HepG2 (cell line): ENCODE results near the gene CTNNAL1. TPM values are rescaled to one million over a fixed set of nuclear protein-coding genes. Genes with fewer than 3 reads are reported as not detected.

ENCODE experiments used
- ATAC-seq: fragments of 200-7000 bp; cut with Tn5 transposase; 3 replicates; pipeline ENCODE4 v1.9.1; 2020; ENCODE audit warnings: mild to moderate bottlenecking, moderate library complexity
- BruUV-seq: library from RNA; stranded (reverse); fragments of 400-500 nt; replicated peaks from 2 replicates; lab custom pipeline; 2021; lab: Mats Ljungman, UMichigan
- CTCF ChIA-PET: fragments of 300-600 bp; formaldehyde crosslinking; extraction: SDS; loops from one replicate; lab custom pipeline; 2021; ENCODE audit warnings: low total read pairs, inconsistent platforms, low intra/inter-chr PET ratio; lab: Yijun Ruan, JAX
- POLR2A ChIA-PET: fragments of 350-600 bp; sonication (Branson Sonifier 250); formaldehyde crosslinking; loops from one replicate; lab custom pipeline; 2020; ENCODE audit warnings: antibody characterized with exemption, inconsistent platforms; lab: Yijun Ruan, JAX
- DNase-seq: peaks from one replicate; pipeline ENCODE4 v3.0.0-alpha.2; 2015; ENCODE audit warnings: low spot score
- FAIRE-seq: peaks from 3 replicates; lab custom pipeline; 2011; peaks lifted over from hg19 to GRCh38; lab: Jason Lieb, UNC
- H2AFZ ChIP-seq: one replicate; pipeline ENCODE4 v1.6.1; 2011; ENCODE audit warnings: low read length, inconsistent platforms
- H3K27ac ChIP-seq: fragments of 300-600 bp; 3 replicates; pipeline ENCODE4 v1.8.0; 2011; ENCODE audit warnings: mixed run types, mild to moderate bottlenecking, mixed read lengths, low read length, inconsistent platforms; ENCODE audit not compliant: insufficient read depth; ENCODE audit errors: extremely low read length
- H3K27me3 ChIP-seq, 2 experiments: fragments of 200-600 bp in 1 of 2; 2 replicates in 1 of 2; 3 replicates in 1 of 2; pipeline versions ENCODE4 v1.6.0 to v1.8.0; 2011; ENCODE audit warnings: low read length in 2 of 2, mild to moderate bottlenecking in 2 of 2, moderate library complexity in 2 of 2, inconsistent platforms in 1 of 2; ENCODE audit not compliant: insufficient read depth in 2 of 2, control insufficient read depth in 1 of 2
- H3K36me3 ChIP-seq, 2 experiments: fragments of 200-600 bp in 1 of 2; replicated peaks in 1 of 2; 2 replicates in 1 of 2; 3 replicates in 1 of 2; pipeline versions ENCODE4 v1.5.1 to v1.8.0; 2011; ENCODE audit warnings: low read length in 2 of 2, inconsistent platforms in 1 of 2; ENCODE audit not compliant: insufficient read depth in 2 of 2, control insufficient read depth in 1 of 2
- H3K4me1 ChIP-seq: 2 replicates; pipeline ENCODE4 v1.5.1; 2012; ENCODE audit warnings: low read length, inconsistent platforms; ENCODE audit not compliant: insufficient read depth
- H3K4me2 ChIP-seq: 2 replicates; pipeline ENCODE4 v1.6.0; 2011; ENCODE audit warnings: low read depth, low read length, inconsistent platforms
- H3K4me3 ChIP-seq, 3 experiments: fragments of 200-600 bp in 1 of 3; sonication (generic), shearing (Covaris generic) in 1 of 3; replicated peaks in 1 of 3; 2 replicates each; pipeline ENCODE4 v1.5.1; 2011 to 2016; ENCODE audit warnings: low read length in 3 of 3, inconsistent platforms in 2 of 3, low read depth in 2 of 3, mild to moderate bottlenecking in 2 of 3, control low read depth in 1 of 3, mixed read lengths in 1 of 3; ENCODE audit not compliant: insufficient read depth in 1 of 3
- H3K79me2 ChIP-seq: one replicate; pipeline ENCODE4 v1.6.1; 2011; ENCODE audit warnings: low read length, inconsistent platforms; ENCODE audit not compliant: insufficient read depth
- H3K9ac ChIP-seq: 2 replicates; pipeline ENCODE4 v1.6.0; 2011; ENCODE audit warnings: mild to moderate bottlenecking, low read depth, low read length, inconsistent platforms; ENCODE audit not compliant: insufficient read depth
- H3K9me3 ChIP-seq: 2 replicates; pipeline ENCODE4 v1.5.1; 2012; ENCODE audit warnings: mild to moderate bottlenecking, low read length
- H4K20me1 ChIP-seq: 2 replicates; pipeline ENCODE4 v1.6.0; 2011; ENCODE audit warnings: inconsistent platforms, mild to moderate bottlenecking, low read length, moderate library complexity; ENCODE audit not compliant: insufficient read depth
- FOSL2 ChIP-seq: sonication (generic); formaldehyde crosslinking; IDR thresholded peaks from 2 replicates; pipeline ENCODE4 v1.4.0; 2020; ENCODE audit warnings: missing genetic modification reagents
- GFI1 ChIP-seq: sonication (generic); formaldehyde crosslinking; IDR thresholded peaks from 2 replicates; pipeline ENCODE4 v1.5.0; 2020; ENCODE audit warnings: missing genetic modification reagents, mild to moderate bottlenecking, borderline replicate concordance
- MEIS2 ChIP-seq: sonication (generic); formaldehyde crosslinking; IDR thresholded peaks from 2 replicates; pipeline ENCODE4 v1.9.0; 2021; ENCODE audit warnings: mild to moderate bottlenecking, missing genetic modification reagents
- PAF1 ChIP-seq: IDR thresholded peaks from 2 replicates; pipeline ENCODE4 v1.6.1; 2016; ENCODE audit warnings: missing genetic modification reagents, missing compliant biosample characterization
- RCOR2 ChIP-seq: IDR thresholded peaks from 2 replicates; pipeline ENCODE4 v1.6.1; 2016; ENCODE audit warnings: missing biosample characterization, missing genetic modification reagents
- ZMYM3 ChIP-seq: sonication (generic); formaldehyde crosslinking; IDR thresholded peaks from 2 replicates; pipeline ENCODE4 v1.5.1; 2020; ENCODE audit warnings: mild to moderate bottlenecking, missing genetic modification reagents
- ZNF143 ChIP-seq: sonication (generic); formaldehyde crosslinking; IDR thresholded peaks from 2 replicates; pipeline ENCODE4 v1.4.0; 2020; ENCODE audit warnings: missing genetic modification reagents
- ZNF326 ChIP-seq: sonication (generic); formaldehyde crosslinking; IDR thresholded peaks from 2 replicates; pipeline ENCODE4 v1.4.0; 2020; ENCODE audit warnings: missing genetic modification reagents, borderline replicate concordance
- WGBS: methylation state at CpG from one replicate; pipeline ENCODE4 v1.1.6; 2017; ENCODE audit warnings: low lambda C conversion rate; 5-methylcytosine and 5-hydroxymethylcytosine counted together
- in situ Hi-C: cut with HindIII; loops from 2 replicates; pipeline ENCODE4 v1.10.0; 2017; ENCODE audit warnings: low pct_unique_long_range_greater_than_20kb; ENCODE audit not compliant: extremely low pct_ligation_motif_present
- intact Hi-C: fragments of 100-400 bp; cut with micrococcal nuclease; formaldehyde crosslinking; loops from one replicate; pipeline ENCODE4 v1.10.0; 2022; ENCODE audit not compliant: unreplicated experiment
- polyA plus RNA-seq, 8 experiments: library from polyadenylated mRNA; depleted of rRNA in 3 of 8; stranded (reverse) in 7 of 8; unstranded in 1 of 8; fragments of >200 nt; fragmentation: Illumina TruSeq in 4 of 8; extraction: Trizol in 4 of 8; gene quantifications; 2 replicates each; pipeline versions ENCODE4 v1.2.1 to v1.2.3, GENCODE V29; 2011 to 2016; ENCODE audit warnings: low read depth in 4 of 8, missing spikeins in 1 of 8, mixed read lengths in 1 of 8; ENCODE audit not compliant: insufficient read depth in 1 of 8
- total RNA-seq, 5 experiments: library from RNA; depleted of rRNA; stranded (reverse); fragments of >200 nt; fragmentation: Illumina TruSeq; extraction: Trizol; gene quantifications; 2 replicates each; pipeline ENCODE4 v1.2.3, GENCODE V29; 2016; ENCODE audit warnings: low read depth in 1 of 5
- TF ChIP-seq, protein P1 (sequence below): sonication (generic); formaldehyde crosslinking; IDR thresholded peaks from 2 replicates; pipeline ENCODE4 v1.8.0; 2023; ENCODE audit warnings: mild to moderate bottlenecking, missing genetic modification reagents
- TF ChIP-seq, protein P2 (sequence below): sonication (generic); formaldehyde crosslinking; IDR thresholded peaks from 2 replicates; pipeline ENCODE4 v1.5.1; 2020; ENCODE audit warnings: missing genetic modification reagents, mild to moderate bottlenecking, borderline replicate concordance
- TF ChIP-seq, protein P3 (sequence below): sonication (generic); formaldehyde crosslinking; IDR thresholded peaks from 2 replicates; pipeline ENCODE4 v1.5.0; 2020; ENCODE audit warnings: missing genetic modification reagents

CTNNAL1 gene
- total and polyA plus RNA-seq, 2 of the 13 experiments (the other 11 are each of a cell fraction or from before 2014, with no cell fraction given), result 32.0 to 162 TPM

DNA sequence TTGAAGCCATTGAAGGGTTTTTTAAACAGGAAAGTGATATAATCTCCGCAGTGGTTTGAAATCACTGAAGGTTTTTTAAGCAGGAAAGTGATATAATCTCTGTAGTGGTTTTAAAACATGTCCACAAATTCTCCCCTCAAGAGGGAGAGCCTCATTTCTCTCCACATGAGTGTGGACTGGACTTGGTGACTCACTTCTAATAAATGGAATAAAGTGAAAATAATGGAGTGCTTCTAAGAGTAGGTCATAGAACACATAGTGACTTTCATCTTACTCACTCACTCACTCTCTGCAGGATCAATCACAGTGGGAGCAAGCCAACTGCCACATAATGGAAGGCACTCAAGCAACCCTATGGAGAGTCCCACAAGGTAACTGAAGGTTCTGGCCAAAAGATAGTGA lies 12.0 kb downstream of the CTNNAL1 start:
- Histone ChIP-seq H3K36me3 (peaks cover 7 to 12% of the 10 kb centered on the region in 2 experiments), H3K79me2 (peaks cover 83% of the 10 kb centered on the region), H2AFZ (no peak overlapping the region), H3K4me3 (no peak overlapping the region)
- DNase-seq, result peak; percentile 47
- CTCF ChIA-PET, result no interaction called here
- in situ Hi-C loops, result no loop called here
- BruUV-seq, result no TSS peak
- TF ChIP-seq PAF1 (CRISPR knock-in tag) (no peak), FOSL2 (CRISPR knock-in tag) (peak; percentile 16; the same call in 1 of the 2 replicates)
- TF ChIP-seq, all 625 proteins: peak for 1
- Histone ChIP-seq H3K4me2 (no peak overlapping the region), H3K27ac (peak overlapping the region; percentile 19), H4K20me1 (no peaks in the 10 kb centered on the region), H3K4me1 (peaks cover 6% of the 10 kb centered on the region; the same call in 1 of the 2 replicates), H3K9me3 (peaks cover 12% of the 10 kb centered on the region; the same call in 1 of the 2 replicates), H3K9ac (no peak overlapping the region), H3K27me3 (no peaks in the 10 kb centered on the region)
- intact Hi-C loops, result no loop called here
- peak; percentile 65; the same call in 2 of the 3 replicates for ATAC-seq
- FAIRE-seq, result no peak
- POLR2A ChIA-PET, result no interaction called here
- WGBS, result 97% methylated on average over 1 of the region's 1 CpG

DNA sequence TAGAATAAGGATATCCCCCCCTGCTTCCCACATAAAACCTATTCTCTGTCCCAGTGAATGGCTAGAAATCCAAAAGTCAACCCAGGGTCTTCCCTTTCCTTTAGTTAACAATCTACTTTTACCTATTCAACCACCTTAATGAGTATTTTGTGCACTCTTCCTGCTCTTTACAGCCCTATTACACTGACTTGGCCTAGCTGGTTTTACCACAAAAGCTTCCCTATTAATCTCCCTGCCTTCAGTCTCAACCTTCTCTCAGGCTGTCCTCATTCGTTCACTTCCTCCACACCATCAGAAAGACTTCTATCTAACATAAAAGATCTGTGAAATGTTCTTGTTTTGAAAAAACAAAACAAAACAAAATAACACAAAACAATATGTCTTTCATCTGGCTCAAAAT lies 16.2 kb downstream of the CTNNAL1 start:
- WGBS, result 98% methylated on average over 1 of the region's 1 CpG
- H4K20me1 ChIP-seq, result no peaks in the 10 kb centered on the region
- no peak overlapping the region for H3K4me3 ChIP-seq
- H3K79me2 ChIP-seq, result peaks cover 47% of the 10 kb centered on the region
- POLR2A ChIA-PET, result no interaction called here
- intact Hi-C loops, result no loop called here
- H3K4me2 ChIP-seq, result no peak overlapping the region
- H3K4me1 ChIP-seq, result peaks cover 17% of the 10 kb centered on the region
- no peak for ATAC-seq
- no peak overlapping the region for H3K9ac ChIP-seq
- no peaks in the 10 kb centered on the region for H3K27me3 ChIP-seq
- in situ Hi-C loops, result no loop called here
- no peaks in the 10 kb centered on the region for H3K9me3 ChIP-seq
- no peak for FAIRE-seq
- no peak overlapping the region for H2AFZ ChIP-seq
- no peak for DNase-seq
- CTCF ChIA-PET, result no interaction called here
- BruUV-seq, result no TSS peak
- peaks cover 7 to 20% of the 10 kb centered on the region in 2 experiments for H3K36me3 ChIP-seq
- no peak overlapping the region for H3K27ac ChIP-seq
- TF ChIP-seq RCOR2 (CRISPR knock-in tag) (no peak), ZNF143 (CRISPR knock-in tag) (no peak), MEIS2 (CRISPR knock-in tag) (no peak), GFI1 (CRISPR knock-in tag) (no peak), ZNF326 (CRISPR knock-in tag) (no peak), ZMYM3 (CRISPR knock-in tag) (no peak)
- TF ChIP-seq, protein P1, sequence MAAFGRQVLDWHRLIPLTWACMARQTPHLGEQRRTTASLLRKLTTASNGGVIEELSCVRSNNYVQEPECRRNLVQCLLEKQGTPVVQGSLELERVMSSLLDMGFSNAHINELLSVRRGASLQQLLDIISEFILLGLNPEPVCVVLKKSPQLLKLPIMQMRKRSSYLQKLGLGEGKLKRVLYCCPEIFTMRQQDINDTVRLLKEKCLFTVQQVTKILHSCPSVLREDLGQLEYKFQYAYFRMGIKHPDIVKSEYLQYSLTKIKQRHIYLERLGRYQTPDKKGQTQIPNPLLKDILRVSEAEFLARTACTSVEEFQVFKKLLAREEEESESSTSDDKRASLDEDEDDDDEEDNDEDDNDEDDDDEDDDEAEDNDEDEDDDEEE (CRISPR knock-in tag), result no peak
- TF ChIP-seq, protein P2, sequence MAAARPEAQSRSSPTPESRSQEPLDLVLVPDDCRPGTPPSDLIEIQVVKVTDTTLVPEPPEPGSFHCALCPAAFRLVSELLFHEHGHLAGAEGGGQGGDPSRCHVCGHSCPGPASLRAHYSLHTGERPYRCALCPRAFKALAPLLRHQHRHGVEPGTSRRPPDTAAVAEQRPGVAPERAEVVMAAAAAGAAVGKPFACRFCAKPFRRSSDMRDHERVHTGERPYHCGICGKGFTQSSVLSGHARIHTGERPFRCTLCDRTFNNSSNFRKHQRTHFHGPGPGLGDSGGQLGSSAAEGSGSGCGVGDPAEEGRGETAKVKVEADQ, result no peak
- TF ChIP-seq, protein P3, sequence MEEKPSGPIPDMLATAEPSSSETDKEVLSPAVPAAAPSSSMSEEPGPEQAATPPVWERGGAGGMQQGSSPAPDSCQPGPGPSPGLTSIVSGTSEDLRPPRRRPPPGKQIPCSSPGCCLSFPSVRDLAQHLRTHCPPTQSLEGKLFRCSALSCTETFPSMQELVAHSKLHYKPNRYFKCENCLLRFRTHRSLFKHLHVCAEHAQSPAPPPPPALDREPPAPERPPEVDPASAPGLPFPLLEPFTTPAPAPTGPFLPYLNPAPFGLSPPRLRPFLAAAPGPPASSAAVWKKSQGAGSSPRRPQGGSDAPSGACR (CRISPR knock-in tag), result no peak
